ENCODE data around the gene RALBP1.

DNA sequence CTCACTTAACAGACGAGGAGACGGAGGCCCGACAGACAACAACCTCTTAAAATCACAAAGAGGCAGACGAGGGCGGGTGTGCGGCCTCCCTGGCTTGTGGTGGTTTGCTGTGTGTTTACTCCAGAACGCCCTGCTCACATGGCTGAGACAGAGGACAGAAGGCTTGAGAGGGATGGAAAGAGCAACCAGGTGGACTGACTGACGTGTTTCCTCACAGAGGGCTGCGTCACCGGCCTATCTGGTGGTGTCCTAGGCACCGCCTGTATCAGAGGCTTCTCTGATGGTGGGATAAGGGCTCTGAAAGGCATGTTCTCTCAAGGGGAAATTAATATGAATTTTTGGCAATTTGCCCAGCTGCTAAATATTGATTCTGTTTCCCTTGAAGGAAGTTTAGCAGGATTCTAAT is 47.0 kb upstream of the RALBP1 start:
- TF ChIP-seq, protein P1, sequence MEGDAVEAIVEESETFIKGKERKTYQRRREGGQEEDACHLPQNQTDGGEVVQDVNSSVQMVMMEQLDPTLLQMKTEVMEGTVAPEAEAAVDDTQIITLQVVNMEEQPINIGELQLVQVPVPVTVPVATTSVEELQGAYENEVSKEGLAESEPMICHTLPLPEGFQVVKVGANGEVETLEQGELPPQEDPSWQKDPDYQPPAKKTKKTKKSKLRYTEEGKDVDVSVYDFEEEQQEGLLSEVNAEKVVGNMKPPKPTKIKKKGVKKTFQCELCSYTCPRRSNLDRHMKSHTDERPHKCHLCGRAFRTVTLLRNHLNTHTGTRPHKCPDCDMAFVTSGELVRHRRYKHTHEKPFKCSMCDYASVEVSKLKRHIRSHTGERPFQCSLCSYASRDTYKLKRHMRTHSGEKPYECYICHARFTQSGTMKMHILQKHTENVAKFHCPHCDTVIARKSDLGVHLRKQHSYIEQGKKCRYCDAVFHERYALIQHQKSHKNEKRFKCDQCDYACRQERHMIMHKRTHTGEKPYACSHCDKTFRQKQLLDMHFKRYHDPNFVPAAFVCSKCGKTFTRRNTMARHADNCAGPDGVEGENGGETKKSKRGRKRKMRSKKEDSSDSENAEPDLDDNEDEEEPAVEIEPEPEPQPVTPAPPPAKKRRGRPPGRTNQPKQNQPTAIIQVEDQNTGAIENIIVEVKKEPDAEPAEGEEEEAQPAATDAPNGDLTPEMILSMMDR (conservative IDR thresholded peaks at IDR 0.05 in 1 of 2, IDR thresholded peaks at IDR 0.05 in 1 of 2; ENCODE audit: extremely low read depth in 1 of 2, insufficient read depth in 1 of 2, low read depth in 1 of 2, low read length in 2 of 2), result no peak
- no peak for TF ChIP-seq EZH2 (IDR thresholded peaks at IDR 0.05; ENCODE audit: borderline replicate concordance, low read length)
